ENCODE data around the gene RPL18A.
"Not testable (repeated sequence)": the region's sequence is repeated elsewhere in the genome, so short reads cannot be mapped to it uniquely, and the experiment has no call there.

The RPL18A gene

DNA sequence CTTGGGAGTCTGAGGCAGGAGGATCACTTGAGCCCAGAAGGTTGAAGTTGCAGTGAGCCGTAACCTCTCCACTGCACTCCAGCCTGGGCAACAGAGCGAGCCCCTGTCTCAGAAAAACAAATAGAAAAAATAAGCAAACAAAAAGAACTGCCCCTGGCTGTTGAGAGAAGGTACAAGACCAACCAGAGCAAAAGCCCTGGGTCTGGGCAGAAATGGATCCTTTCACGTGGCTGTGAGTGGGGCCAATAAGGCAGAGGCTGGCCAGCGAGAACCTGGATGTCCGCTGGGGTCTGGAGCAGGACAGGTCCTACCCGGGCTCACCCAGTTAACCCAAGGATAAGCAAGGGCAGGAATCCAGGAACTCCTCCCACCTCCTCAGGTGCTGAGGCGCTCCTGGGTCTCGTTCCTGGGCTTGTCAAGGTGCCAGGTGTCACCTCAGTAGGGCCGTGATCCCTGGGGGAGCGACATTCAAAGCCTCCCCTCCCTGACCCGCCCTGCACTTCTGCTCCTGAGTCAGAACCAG is 7.3 kb downstream of the RPL18A start:
- no peak for DNase-seq

DNA sequence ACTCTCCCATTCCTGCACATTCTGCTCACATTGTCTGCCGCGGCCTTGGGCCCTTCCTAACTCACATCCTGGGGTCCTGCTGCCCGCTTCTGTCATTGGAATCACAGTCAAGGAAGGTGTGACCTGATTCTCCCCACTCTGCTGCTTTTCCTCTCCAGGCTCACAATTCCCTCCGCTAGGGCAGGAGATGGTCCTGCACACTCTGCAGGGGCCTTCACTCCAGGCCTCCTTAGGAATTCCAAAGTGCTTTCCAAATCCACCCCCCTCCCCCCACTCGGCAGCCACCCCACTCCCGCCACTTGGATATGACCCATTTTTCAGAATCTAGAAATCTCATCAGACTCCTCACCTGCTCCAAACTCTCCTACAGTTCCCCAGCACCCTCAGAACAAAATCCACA is 9.0 kb downstream of the RPL18A start:
- no peak for DNase-seq

DNA sequence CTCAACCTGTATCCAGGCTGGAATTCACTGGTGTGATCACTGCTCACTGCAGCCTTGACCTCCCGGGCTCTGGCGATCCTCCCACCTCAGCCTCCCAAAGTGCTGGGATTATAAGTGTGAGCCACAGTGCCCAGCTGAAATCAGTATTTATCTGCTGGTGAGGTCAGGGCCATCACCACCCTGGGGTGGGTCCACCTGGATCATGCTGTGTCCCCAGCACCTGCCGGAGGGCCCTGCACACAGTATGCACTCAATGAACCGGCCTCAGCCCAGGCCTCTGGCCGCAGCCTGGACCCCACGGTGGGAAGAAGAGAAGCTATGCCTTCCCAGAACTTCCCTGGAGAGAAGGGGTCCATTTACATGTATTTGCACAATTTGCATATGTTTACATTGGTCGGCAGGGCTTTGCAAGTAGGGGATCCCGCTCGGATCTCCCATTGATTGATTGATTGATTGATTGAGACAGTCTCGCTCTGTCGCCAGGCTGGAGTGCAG is 9.5 kb downstream of the RPL18A start:
- DNase-seq = no peak

DNA sequence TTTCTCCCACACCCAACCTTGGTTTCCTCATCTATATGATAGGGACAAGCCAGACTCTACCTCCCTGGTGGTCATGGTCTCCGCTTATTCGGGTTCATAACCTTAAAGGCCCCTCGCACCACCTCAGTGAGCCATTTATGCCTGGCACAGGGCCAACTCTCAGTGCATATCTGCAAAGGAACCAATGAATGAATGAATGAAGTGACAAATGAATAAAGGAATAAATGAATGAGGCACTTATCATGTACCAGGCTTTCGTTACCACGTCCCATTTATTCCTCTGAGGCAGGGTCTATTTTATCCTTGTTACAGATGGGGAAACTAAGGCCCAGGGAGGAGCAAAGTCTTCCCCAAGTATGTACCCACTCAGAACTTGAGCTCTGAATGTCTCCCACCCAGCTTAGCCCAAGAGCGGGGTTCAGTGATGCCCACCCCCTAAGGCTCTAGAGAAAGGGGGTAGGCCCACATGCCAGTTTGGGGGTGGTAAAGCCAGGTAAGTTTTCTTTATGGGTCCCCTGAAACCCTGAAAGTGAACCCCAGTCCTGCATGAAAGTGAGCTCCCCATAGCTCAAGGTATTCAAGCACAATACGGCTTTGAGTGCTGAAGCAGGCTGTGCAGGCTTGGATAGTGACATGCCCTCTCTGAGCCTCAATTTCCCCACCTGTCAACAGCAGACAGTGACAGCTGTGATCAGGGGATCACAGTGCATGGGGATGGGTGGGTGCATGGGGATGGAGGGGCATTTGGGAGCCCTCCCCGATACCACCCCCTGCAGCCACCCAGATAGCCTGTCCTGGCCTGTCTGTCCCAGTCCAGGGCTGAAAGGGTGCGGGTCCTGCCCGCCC is 11.5 kb downstream of the RPL18A start:
- no peak for DNase-seq

DNA sequence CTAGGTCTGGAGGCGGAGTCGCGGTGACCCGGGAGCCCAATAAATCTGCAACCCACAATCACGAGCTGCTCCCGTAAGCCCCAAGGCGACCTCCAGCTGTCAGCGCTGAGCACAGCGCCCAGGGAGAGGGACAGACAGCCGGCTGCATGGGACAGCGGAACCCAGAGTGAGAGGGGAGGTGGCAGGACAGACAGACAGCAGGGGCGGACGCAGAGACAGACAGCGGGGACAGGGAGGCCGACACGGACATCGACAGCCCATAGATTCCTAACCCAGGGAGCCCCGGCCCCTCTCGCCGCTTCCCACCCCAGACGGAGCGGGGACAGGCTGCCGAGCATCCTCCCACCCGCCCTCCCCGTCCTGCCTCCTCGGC is 12.2 kb downstream of the RPL18A start, which contains the start of gene SLC5A5:
SLC5A5 (plus strand) TSS at position 68 of the 373 bp plus-strand sequence. CDS start 375 bp downstream, outside the sequence.
- no peak for DNase-seq

DNA sequence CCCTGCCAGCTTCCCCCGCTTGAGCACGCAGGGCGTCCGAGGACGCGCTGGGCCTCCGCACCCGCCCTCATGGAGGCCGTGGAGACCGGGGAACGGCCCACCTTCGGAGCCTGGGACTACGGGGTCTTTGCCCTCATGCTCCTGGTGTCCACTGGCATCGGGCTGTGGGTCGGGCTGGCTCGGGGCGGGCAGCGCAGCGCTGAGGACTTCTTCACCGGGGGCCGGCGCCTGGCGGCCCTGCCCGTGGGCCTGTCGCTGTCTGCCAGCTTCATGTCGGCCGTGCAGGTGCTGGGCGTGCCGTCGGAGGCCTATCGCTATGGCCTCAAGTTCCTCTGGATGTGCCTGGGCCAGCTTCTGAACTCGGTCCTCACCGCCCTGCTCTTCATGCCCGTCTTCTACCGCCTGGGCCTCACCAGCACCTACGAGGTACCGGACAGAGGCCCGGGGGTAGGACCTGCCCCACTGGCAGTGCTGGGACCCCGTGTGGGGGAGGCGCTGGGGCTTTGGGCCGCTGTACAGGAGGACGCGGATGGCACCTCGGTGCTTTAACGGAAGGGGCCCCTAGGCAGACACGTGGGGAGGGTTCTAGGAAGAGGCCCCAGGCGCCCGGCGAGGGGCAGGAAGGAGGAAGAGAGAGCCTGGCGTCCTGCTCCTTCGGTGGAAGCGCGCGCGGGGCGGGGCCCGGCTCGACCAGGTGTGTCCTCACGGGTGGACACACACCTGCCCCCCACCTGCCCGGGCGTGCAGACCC is 12.7 kb downstream of the RPL18A start:
- no peak for DNase-seq

DNA sequence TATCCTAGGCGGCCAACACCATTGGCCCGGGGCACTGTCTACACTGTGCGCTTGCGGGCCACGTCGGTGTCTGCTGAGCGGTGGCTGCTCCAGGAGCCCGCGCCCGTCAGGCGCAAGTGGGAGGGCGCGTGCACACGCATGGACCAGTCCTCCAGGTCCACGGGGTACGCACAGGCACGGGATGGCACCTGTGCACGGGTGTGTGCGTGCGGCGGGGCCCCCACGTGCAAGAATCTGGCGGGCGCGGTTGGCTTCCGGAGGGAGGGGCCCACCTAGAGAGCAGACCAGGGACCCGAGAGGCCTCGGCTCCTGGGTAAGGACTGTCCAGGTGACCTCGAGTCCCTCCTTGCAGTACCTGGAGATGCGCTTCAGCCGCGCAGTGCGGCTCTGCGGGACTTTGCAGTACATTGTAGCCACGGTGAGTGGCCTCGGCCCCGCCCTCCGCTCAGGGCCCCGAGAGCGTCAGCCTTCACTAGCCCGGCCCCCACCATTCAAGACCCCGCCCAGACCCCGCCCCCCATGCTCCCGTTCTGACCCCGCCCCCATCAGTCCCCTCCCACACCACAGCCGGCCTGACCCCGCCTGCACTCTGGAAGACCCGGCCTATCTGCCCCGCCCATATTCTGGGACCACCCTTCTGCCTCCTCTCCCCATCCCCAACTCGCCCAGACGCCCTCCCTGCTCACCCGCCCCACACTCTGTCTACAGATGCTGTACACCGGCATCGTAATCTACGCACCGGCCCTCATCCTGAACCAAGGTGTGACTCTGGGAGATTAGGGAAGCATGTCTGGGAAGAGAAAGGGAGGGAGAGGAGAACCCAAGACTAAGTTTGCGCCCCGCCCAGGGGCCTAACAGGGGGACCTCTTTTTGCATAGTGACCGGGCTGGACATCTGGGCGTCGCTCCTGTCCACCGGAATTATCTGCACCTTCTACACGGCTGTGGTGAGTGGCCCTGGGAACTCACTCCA is 14.4 kb downstream of the RPL18A start:
- no peak for DNase-seq

DNA sequence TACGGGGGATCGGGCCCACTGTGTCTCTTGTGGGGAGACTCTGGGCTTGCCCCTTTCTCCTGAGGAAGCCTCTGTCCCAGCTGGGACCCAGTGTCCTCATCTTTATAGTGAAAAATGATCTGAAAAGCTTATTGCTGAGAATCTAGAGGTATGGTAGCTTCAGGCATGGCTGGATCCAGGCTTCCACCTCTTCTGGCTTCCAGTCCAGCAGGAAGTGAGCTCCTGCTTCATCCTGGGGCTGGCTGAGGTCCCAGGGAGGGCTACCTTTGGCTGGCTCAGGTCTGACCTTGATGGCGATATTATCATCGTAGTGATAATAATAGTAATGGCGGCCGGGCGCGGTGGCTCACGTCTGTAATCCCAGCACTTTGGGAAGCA is 15.0 kb downstream of the RPL18A start:
- no peak for DNase-seq

DNA sequence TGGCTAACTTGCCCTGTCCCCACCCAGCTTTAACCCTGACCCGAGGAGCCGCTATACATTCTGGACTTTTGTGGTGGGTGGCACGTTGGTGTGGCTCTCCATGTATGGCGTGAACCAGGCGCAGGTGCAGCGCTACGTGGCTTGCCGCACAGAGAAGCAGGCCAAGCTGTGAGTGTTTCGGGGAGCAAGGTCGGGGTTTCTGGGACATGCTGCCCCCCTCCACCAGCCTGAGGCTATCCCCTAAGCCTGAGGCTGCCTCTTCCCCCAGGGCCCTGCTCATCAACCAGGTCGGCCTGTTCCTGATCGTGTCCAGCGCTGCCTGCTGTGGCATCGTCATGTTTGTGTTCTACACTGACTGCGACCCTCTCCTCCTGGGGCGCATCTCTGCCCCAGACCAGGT is 18.0 kb downstream of the RPL18A start:
- no peak for DNase-seq

DNA sequence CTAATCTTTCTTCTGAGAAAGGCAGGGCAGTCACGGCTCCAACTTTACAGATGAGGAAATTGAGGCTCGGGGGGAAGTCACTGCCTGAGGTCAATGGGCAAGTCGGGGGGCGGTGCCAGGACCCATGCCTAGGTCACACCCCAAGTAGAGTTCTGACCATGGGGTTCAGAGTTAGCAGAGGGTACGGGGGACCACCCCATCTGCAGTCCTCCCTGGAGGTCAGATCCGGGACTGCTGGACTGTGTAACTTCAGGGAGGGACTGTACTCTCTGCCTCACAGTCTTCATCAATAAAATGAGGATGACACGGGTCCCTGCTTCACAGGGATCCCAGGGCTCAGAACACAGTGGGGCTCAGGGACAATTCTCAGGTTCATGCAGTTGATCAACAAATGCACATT is 19.8 kb downstream of the RPL18A start:
- no peak for DNase-seq

DNA sequence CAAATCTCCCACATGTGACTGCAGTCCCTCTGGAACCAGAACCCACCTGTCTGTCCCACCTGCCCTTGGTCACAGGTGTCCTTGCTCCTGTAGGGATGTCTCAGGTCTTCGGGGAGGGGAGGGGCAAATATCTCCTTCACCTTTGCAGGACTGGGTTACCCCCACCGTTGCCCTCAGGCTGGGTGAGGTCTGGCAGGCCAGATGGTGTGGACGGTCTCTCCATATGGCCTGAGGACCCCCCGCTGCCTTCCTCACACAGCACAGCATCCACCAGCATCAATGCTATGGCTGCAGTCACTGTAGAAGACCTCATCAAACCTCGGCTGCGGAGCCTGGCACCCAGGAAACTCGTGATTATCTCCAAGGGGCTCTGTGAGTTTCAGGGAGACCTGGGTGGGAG is 22.0 kb downstream of the RPL18A start:
- DNase-seq = no peak

DNA sequence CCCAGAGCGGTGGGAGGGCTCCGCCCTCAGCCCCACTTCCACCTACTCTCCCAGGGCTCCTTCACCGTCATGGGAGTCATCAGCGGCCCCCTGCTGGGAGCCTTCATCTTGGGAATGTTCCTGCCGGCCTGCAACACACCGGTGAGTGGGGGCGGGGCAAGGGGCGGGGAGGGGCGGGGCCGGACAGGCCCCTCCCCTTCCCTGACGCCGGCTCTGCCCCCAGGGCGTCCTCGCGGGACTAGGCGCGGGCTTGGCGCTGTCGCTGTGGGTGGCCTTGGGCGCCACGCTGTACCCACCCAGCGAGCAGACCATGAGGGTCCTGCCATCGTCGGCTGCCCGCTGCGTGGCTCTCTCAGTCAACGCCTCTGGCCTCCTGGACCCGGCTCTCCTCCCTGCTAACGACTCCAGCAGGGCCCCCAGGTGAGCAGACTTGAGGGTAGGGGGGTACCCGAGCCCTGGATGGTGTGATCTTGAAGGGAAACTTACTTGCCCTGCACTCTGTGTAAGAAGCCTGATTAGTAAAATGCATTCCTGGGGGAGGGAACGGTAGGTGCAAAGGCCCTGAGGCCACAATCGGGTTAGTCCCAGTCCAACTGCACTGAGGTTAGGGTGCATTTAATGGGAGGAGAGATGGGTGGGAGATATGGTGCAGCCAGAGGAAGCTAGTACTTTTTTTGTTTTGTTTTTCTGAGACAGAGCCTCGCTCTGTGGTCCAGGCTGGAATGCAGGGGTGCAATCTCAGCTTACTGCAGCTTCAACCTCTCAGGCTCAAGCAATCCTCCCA is 24.1 kb downstream of the RPL18A start:
- DNase-seq = no peak

DNA sequence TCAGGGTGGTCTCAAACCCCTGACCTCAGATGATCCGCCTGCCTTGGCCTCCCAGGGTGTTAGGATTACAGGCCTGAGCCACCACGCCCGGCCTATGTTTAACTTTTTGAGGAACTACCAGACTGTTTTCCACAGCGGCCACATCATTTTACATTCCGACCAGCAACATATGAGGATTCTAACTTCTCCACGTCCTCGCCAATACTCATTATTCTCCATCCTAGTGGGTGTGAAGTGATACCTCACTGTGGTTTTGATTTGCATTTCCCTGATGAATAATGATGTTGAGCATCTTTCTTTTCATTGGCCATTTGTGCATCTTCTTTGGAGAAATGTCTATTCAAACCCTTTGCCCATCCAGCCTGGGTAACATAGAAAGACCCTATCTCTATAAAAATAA is 26.8 kb downstream of the RPL18A start:
- DNase-seq = no peak

DNA sequence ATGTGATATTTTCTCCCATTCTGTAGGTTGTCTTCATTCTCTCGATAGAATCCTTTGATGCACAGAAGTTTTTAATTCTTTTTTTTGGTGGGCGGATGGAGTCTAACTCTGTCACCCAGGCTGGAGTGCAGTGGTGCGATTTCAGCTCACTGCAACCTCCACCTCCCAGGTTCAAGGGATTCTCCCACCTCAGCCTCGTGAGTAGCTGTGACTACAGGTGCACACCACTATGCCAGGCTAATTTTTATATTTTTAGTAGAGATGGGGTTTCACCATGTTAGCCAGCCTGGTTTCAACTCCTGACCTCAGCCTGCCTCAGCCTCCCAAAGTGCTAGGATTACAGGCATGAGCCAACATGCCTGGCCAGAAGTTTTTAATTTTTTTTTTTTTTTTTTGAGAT is 27.5 kb downstream of the RPL18A start:
- not testable (repeated sequence) for DNase-seq

DNA sequence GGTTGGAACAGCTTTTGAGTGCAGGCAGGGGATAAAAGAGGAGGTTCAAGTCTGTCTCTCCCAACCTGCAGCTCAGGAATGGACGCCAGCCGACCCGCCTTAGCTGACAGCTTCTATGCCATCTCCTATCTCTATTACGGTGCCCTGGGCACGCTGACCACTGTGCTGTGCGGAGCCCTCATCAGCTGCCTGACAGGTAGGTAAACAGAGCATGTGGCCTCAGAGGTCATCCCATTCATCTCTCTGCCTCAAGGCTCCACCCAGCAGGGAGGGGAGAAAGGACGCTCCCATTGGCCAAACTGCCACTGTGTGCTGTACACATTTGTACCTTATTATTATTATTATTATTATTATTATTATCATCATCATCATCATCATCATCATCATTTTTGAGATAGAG is 28.6 kb downstream of the RPL18A start:
- DNase-seq = no peak

DNA sequence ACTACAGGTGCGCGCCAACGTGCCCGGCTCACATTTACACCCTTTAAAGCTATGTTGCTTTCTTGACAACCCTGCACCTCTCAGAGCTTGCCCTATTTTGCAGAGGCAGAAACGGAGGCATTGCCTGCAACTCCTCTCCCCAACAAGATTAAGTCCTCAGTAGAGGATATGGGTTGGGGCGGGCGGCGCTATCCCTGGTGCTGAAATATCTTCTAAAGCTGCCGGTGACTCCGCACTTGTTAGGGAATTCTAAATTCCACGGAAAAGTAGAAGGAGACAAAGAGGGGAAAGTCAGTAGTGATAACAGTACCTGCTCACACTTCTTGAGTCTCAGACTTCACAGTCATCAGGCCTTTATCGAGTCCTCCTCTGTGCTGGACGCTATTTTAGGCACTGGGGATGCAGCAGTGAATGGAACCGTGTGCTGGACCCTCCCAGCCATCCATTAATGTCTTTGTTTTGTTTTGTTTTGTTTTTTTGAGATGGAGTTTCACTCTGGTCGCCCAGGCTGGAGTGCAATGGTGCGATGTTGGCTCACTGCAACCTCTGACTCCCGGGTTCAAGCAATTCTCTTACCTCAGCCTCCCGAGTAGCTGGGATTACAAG is 30.0 kb downstream of the RPL18A start:
- DNase-seq = no peak

DNA sequence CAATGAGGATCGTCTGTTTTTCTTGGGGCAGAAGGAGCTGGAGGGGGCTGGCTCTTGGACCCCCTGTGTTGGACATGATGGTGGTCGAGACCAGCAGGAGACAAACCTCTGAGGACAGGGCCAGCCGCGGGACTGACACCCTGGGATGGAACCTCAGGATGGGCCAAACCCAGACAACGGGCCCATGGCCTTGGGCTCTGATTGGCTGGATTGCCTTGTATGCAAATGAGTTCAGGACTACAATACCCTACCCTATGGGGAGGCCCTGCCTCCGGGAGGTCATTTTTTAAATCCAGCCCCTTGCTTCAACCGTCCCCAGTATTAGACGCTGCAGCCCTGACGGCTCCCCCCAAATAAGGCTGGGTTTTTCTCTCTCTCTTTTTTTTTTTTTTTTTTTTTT is 34.1 kb downstream of the RPL18A start:
- no peak for DNase-seq

DNA sequence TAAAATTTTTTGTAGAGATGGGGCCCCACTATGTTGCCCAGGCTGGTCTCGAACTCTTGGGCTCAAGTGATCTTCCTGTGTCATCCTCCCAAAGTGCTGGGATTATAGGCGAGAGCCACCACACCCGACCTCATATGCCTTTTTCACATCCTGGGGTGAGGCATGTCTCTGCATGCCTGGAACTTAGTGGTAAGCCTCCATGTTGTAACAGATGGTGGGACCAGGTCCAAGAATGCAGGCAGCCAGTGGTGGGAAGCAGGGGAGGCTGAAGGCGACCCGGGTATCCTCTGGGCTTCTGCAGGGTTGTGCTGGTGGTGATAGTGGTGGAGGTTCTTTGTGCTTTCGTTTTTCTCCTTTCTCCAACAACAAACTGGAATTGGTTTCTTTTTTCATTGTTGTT is 43.0 kb downstream of the RPL18A start:
- no peak for DNase-seq

DNA sequence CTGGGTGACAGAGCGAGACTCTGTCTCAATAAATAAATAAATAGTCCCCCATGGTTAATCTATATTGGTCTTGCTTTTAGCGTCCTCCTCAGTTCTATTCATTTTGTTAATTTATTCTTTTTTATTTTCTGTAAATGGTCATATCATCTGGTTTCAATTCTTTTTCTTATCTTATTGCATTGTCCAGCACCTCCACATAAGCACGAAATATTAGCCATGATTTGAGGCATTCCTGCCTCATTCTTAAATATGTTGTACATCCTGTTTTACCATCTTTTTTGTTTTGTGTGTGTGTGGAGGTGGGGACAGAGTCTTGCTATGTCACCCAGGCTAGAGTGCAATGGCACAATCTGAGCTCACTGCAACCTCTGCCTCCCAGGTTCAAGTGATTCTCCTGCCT is 48.5 kb downstream of the RPL18A start:
- no peak for DNase-seq

DNA sequence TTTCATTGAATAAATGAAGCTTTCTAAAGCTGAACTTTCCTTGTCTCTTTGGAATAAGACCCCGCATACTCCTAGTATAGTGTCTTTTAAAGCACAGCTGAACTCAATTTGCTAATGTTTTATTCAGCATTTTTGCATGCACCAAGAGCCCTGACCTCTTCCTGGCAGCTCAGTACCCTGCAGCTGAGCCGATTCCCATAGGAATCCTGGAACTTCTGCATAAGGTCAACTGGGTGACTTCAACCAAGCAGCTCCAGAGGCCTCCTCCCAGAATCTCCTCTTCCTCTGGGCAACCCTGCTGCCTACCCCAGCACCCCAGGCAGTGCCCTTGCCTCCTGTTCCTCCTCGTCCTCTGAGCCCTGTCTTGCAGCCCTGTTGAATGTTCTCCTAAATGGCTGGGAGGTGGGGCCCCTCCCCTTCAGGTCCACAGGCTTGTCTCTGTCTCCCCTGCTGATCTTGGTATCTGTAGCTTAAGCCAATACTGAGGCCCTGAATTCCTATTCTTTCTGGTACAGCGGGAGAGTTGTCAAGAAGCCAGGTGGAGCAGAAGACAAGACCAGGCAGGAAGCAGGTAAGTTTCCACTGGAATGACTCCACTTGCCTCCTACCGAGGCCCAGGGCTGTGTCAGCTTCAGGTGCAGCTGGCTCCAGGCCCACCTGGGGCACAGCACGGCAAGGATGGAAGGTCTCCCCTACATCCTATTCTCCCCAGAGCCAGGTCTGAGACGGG is 49.5 kb downstream of the RPL18A start:
- no peak for DNase-seq
